GM12873 (cell line): ENCODE data around the gene ARHGDIB.

Source experiments
- TF ChIP-seq, protein P1 (sequence below): IDR thresholded peaks from 2 replicates; pipeline ENCODE4 v1.5.1; 2012; ENCODE audit warnings: low read depth, mild to moderate bottlenecking, moderate library complexity, low read length, control low read depth; ENCODE audit not compliant: insufficient read depth; ENCODE audit errors: missing control alignments

The ARHGDIB gene

DNA sequence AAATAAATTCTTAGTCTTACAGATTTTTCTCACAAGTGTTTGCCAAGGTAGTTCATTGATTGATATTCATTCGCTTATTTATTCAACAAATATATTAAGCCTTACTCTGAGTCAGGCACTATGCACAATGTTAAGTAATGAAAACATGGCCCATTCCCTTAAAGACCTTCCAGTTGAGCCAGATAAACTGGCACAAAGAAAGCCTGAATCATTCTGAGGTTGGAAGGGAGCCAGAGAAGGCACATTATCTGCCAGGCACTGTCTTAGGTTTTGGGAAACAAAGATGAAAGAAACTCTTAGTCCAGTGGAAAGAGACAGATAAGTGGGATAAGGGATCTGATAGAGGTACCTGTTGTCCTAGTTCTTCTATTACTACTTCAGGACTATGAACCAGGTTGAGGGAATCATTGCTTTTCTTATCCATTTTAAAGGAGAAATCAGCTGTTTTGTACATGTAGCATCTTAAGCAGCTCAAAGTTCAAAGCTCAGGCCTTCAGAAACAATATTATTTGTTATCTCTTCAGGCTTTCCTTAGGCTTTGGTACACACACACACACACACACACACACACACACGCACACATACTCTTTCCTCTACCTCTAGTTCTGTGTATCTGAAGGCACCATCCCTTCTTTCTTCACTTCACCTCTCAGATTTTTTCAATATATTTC lies 38.4 kb upstream of the ARHGDIB start:
- TF ChIP-seq, protein P1, sequence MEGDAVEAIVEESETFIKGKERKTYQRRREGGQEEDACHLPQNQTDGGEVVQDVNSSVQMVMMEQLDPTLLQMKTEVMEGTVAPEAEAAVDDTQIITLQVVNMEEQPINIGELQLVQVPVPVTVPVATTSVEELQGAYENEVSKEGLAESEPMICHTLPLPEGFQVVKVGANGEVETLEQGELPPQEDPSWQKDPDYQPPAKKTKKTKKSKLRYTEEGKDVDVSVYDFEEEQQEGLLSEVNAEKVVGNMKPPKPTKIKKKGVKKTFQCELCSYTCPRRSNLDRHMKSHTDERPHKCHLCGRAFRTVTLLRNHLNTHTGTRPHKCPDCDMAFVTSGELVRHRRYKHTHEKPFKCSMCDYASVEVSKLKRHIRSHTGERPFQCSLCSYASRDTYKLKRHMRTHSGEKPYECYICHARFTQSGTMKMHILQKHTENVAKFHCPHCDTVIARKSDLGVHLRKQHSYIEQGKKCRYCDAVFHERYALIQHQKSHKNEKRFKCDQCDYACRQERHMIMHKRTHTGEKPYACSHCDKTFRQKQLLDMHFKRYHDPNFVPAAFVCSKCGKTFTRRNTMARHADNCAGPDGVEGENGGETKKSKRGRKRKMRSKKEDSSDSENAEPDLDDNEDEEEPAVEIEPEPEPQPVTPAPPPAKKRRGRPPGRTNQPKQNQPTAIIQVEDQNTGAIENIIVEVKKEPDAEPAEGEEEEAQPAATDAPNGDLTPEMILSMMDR: no peak

DNA sequence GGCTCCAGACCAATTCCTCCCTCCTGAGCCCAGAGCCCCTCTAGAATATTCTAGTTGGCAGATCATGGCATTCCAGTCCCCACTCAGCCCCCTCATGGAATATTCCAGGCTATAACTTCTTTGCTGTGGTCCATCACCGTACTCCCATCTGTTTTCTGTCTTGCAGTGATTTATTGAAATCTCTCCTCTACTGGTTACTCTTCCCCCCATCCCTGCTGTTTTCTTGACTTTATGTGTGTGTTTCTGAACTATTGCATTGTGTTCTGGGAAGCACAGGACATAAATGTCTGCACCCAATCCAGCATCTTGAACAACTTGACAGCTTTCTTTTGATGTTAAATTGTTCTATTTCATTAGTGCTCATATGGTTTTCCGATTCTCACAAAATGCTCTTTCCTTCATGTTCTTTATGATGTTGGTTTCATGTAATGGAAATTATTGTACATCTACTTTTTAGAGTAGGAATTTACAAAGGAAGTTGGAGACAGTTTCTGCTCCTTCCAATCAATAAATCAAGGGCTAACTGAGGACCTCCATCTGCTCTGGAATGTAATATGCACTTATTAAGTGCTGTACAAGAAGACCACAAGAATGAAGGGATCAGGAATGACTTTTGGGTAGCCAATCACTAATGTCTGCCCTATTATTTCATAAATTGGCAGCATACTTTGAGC lies 37.8 kb upstream of the ARHGDIB start:
- TF ChIP-seq, protein P1: no peak

DNA sequence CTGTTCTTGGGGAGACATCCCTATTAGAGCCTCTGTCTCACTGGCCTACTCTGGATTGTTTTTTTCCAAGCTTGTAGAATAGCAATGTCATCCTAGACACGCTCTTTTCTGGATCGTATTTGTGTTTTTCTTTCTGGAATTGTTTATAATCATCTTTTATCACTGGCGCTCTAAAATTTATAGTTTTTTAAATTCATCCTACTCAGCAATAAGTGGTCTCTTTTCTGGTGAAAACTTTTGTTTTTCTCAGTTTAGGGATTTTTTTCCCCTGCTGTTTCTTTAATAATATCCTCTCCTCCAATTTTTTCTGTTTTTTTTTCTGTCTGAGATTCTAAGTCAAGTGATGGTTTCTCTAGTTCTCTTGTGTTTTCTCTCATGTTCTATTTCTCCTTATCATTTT lies 36.6 kb upstream of the ARHGDIB start:
- TF ChIP-seq, protein P1: no peak

DNA sequence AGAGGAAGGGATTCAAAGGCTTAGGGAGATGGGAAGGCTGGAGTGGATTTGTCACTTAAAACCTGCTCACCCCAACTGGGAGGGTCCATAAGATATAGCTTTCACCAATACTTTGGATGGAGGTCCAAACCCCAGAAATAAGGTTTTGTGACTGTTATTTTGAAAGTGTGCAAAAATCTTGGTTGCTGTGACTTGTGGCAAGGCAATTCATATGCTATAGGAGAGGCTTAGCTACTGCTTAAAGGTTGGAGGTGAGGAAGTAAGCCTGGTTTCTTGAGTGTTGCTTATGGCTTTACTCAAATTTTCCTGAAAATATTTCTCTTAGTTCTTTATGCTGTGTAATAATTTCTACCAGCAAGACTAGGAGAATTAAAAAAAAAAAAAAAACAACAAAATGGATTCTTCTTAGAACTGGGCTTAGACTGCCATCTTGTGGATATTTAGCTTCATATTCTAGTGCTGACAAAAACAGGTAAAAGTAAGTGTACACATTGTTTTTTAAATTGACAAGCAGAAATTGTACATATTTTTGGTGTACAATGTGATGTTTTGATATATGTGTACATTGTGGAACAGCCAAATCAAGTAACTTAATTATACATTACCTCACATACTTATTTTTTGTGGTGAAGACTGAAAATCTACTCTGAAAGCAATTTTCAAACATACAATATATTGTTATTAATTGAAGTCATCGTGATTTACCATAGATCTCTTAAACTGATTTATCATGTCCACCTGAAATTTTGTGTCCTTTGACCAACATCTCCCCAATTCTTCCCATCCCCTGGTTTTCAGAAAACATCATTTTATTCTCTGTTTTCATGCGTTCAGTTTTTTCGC lies 34.4 kb upstream of the ARHGDIB start:
- TF ChIP-seq, protein P1: peak; percentile 45

- TF ChIP-seq, protein P1: no peak
These were observed 33.2 kb upstream of the ARHGDIB start for GRCh38 chr12:14994610-14995009.

- TF ChIP-seq, protein P1: no peak
These were observed 32.3 kb upstream of the ARHGDIB start for GRCh38 chr12:14993537-14994266.
